ENCODE measurements around the gene RRN3.
"Not testable (repeated sequence)": the region's sequence is repeated elsewhere in the genome, so short reads cannot be mapped to it uniquely, and the experiment has no call there.

GRCh38 chr16:15132719-15133428, 38.8 kb upstream of the RRN3 start:
- TF ChIP-seq CTCF, POLR2A (IDR thresholded peaks at IDR 0.05): not testable (repeated sequence)

Data from Peyer's patch (tissue), 4 donors.